ENCODE measurements around the gene KIF26B.
"Not testable (repeated sequence)": the region's sequence is repeated elsewhere in the genome, so short reads cannot be mapped to it uniquely, and the experiment has no call there.

KIF26B gene

DNA sequence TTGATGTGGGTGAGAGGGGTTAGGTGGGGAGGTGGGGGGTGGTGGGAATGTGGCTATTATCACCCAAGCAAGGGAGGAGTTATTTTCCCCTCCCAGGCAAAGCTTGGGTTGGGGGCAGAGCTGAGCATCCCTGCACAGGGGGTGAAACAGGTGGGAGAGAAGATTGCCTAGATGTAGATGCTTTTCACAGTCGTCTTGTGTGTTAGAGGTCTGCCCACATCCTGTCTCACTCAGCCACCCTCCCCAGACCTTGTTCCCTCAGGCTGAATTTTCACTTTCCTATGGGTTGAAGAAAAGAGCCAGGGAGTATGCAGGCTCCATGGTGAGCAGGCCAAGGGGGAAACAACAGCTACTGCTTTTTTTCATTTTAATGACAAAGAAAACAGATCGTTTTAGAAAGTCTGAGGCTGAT lies 223.5 kb downstream of the KIF26B start:
- DNase-seq (ENCODE audit: low read depth in 3 of 3, low spot score in 1 of 3) = no peak

DNA sequence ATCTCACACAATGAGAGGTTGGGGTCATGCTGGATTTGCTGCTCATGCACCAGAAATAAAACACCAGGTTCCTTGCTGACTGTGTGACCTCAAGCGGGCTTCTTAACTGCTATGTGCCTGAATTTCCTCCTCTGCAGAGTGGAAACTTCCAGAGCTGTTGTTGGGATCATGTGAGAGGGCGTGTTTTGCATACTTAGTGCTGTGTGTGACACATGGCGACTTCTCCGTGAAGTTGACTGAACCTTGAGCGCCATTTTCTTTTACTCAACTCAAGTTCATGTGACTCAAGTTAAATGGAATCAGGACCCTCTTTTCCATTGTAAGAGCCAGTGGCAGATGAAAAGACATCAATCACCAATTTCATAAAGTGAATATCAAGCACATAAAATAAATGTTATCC lies 224.0 kb downstream of the KIF26B start:
- no peak for DNase-seq (ENCODE audit: low read depth in 3 of 3, low spot score in 1 of 3)

DNA sequence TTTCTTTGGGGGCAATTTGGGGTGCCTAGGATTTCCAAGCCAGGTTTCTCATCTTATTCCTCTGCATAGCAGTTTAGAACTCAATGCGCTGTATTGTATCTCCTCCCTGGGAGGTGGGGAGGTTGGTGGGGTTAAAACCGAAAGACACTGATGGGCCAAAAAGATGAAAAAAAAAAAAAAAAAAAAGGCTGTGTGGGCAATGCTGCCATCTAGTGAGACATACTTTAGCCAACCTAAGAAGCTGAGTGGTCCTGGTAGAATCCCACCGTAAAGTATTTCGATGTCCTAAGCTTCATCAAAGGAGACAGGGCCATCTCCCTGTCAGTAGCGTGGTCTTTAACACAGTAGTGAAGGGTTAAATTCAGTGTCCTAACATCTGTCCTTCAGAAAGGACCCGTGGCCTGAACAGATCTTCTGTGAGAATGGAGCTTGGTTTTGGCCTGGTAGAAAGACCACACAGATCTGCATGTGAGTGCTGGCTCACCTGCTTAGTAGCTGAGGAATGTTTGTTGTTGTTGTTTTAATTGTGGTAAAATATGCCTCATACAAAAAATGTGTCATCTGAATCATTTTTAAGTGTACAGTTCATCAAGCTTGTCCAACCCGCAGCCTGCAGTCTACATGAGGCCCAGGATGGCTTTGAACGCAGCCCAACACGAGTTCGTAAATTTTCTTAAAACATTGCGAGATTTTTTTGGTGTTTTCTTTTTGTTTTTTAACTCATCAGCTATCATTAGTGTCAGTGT lies 226.2 kb downstream of the KIF26B start:
- no peak for DNase-seq (ENCODE audit: low read depth in 3 of 3, low spot score in 1 of 3)

- DNase-seq (ENCODE audit: low read depth in 3 of 3, low spot score in 1 of 3) = no peak
Measured at GRCh38 chr1:245382981-245383380, 228.2 kb downstream of the KIF26B start.

- DNase-seq (ENCODE audit: low read depth in 3 of 3, low spot score in 1 of 3) = no peak
Measured at GRCh38 chr1:245383396-245384330, 228.9 kb downstream of the KIF26B start.

DNA sequence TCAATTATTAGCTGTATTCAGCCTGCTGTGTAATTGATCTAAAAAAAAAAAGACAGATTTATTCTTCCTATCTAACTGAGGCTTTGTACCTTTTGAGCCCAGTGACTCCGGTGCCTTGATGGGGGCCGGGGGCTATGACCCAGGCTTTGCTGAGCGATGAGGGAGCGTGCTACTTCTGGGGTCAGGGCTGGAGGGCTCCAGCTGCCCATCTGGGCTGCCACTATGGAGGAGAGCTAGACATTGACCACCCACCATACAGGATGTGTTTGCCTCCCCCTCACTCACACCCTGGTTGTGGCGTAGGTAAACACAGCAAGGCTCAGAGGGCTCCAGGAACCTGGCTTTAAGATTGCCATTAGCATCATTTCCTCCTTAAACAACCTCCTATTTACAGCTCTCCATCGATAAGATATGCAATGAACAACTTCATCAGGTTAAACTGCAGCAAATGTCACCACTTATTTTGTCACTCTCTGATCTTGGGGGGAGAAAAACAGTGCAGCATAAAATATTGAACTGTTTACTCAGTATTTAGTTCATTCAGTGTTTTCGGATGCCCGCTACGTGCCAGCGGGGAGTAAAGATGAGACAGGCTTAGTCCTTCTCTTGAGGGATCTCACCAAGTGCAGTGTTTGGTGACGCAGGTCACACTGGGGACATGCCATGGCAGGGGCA lies 231.6 kb downstream of the KIF26B start:
- no peak for DNase-seq (ENCODE audit: low read depth in 3 of 3, low spot score in 1 of 3)

GRCh38 chr1:245388687-245389086 lies 233.9 kb downstream of the KIF26B start:
- DNase-seq (ENCODE audit: low read depth in 3 of 3, low spot score in 1 of 3) = no peak

DNA sequence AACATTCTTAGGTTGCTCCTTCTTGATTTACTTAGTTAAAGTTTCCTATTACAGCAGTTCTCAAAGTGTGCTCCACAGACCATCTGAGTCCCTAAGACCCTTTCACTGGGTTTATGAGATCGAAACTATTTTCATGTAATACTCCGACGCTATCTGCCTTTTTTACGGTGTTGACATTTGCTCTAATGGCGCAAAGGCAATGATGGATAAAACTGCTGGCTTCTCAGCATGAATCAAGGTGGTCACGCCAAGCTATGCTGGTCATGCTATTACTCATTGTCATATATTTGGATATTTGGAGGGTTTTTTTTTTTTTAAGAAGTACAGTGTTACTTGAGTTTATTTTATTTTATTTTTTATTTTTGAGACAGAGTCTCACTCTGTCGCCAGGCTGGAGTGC lies 235.1 kb downstream of the KIF26B start:
- no peak for DNase-seq (ENCODE audit: low read depth in 3 of 3, low spot score in 1 of 3)

DNA sequence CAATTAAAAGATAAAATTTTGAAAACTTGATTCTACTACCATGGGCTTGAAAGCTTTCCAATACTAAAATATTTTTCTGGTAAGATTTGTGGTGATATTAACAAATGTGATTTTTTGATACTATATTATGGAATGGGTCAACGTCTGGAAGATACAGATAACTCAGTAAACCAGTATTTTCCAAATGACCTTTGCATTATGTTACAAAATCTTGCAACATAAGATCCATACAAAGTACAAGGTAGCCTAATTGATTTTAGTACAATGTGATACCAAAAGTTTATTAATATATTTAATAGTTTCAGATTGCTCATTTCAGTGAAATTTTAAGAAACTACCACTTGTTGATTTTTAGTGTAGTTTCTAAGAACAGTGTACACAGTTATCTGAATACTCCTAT lies 236.2 kb downstream of the KIF26B start:
- no peak for DNase-seq (ENCODE audit: low read depth in 3 of 3, low spot score in 1 of 3)

DNA sequence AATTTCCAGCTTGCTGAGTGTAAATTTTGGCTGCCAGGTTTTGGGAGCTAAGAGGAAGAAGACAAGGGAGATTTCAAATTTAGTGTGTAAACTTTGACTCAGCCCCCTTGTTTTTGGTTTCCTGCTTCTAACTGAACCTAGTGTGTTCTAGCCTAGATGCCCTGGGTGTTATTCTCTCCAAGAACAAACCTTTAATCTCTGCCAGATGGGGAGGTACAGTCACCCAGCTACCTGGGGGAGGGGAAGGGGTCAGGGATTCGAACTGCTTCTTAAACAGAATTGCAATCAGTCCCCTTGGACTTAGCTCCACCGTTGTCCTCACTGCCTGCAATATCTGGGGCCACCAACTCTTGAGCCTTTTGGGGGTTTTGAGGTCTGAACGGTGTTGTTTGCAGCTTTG lies 238.9 kb downstream of the KIF26B start:
- no peak for DNase-seq (ENCODE audit: low read depth in 3 of 3, low spot score in 1 of 3)

DNA sequence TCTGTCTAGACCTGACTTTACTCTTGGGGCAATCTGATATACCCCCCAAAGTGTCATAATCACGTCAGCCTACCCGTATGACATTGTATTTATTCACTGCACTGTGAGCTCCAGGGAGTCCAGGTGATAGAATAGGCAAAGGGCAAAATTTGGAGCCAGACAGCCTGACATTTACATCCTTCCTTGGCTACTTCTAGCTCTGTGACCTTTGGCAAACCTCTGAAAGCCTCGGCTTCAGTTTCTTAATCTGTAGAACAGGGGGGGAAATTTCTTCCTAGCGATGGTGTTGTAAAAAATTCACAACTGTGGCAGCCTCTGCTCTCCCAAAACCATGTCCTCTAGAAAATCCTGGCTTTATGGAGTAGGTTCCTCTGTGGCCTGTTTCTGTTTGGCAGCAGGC lies 240.9 kb downstream of the KIF26B start:
- no peak for DNase-seq (ENCODE audit: low read depth in 3 of 3, low spot score in 1 of 3)

DNA sequence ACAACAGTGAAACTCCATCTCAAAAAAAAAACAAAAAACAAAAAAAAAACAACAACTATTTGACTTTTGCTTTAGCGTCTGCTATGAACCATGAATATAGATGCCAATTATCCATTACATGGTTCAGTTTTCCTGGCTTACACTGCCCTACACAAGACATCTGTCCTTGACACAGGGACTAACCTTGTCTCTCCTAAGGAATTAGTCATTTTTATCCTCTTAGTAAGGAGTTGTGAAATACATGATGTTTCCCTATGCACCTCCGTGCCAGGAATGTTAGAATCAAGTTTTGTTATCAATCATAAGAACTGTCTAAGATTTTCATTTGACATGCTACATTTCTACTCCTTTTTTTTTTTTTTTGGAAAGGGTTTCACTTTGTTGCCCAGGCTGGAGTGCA lies 241.8 kb downstream of the KIF26B start:
- no peak for DNase-seq (ENCODE audit: low read depth in 3 of 3, low spot score in 1 of 3)

- no peak for DNase-seq (ENCODE audit: low read depth in 3 of 3, low spot score in 1 of 3)
Measured at GRCh38 chr1:245397771-245398170, 243.0 kb downstream of the KIF26B start.

GRCh38 chr1:245398180-245398579 lies 243.4 kb downstream of the KIF26B start:
- no peak for DNase-seq (ENCODE audit: low read depth in 3 of 3, low spot score in 1 of 3)

DNA sequence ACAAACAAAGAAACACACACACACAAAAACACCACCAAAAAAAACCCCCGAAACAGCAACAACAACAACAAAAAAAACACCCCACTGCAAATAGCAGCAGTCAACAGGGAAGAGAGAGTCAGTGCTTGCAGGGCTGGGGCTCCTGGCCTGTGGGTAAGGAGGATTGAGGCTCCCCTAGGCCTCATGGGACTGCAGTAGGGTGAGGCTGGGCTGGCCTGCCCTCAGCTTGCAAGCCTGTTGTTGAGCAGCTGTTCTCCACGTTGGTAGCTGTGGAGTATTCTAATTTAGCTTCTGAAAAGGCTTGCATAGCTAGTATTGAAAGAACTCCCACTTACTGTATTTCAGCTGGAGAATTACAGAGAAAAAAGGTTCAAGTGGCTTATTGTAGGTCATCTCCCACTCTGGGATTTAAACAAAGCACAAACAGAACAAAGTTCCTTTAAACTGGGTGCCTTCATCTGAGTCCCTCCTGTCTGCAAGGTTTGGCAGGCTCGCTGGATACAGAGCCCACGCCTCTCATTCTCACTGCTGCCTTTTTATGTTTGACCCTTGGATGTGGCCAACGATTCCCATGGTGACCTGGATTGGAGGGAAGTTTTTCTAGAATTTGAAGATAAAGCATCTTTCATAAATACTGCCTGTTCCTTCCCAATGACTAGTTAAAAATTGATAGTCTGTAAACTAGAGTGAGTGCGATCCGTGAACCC lies 247.2 kb downstream of the KIF26B start:
- DNase-seq (ENCODE audit: low read depth in 3 of 3, low spot score in 1 of 3) = no peak

- DNase-seq (ENCODE audit: low read depth in 3 of 3, low spot score in 1 of 3) = not testable (repeated sequence)
Measured at GRCh38 chr1:245402998-245403397, 248.2 kb downstream of the KIF26B start.

DNA sequence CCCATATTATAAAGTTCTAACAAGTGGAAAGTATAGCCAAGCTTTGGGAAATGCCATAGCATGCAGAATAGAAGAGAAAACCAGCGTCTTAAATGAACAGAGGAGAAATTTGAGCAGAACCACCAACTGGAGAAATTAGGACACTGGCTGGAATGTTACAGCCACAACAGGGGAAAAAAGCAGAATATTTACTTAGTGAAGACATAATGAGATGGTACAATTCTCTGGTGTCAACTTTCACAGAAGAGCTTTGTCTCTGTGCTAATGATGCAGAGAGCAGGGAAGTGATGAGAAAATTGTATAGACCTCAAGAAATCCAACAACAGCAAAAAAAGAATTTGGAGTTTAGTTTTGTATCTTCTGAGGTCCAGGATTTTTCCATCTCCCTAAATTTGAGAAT lies 249.7 kb downstream of the KIF26B start:
- DNase-seq (ENCODE audit: low read depth in 3 of 3, low spot score in 1 of 3) = no peak

GRCh38 chr1:245404952-245405351 lies 250.2 kb downstream of the KIF26B start:
- no peak for DNase-seq (ENCODE audit: low read depth in 3 of 3, low spot score in 1 of 3)

GRCh38 chr1:245406426-245406825 lies 251.6 kb downstream of the KIF26B start:
- no peak for DNase-seq (ENCODE audit: low read depth in 3 of 3, low spot score in 1 of 3)

- no peak for DNase-seq (ENCODE audit: low read depth in 3 of 3, low spot score in 1 of 3)
Measured at GRCh38 chr1:245407983-245408382, 253.2 kb downstream of the KIF26B start.
